ENCODE results near the gene MTR.
A peak's percentile ranks its signal among the peaks of the same experiment; 100 is the strongest.

MTR gene

DNA sequence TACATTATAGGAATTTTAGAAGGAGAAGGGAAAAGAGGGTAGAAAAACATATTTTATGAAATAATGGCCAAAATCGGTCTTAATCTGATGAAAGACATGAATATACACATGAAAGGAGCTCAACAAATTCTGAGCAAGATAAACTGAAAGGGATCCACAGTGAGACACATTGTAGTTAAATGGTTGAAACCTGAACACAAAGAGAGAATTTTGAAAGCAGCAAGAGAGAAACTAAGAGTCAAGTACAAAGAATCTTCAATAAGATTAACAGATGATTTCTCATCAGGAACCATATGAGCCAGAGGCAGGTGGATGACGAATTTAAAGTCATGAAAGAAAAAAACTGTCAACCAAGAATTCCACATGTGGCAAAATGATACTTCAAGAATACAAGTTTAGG lies 15.8 kb upstream of the MTR start:
- no peak for DNase-seq (ENCODE audit: low read depth)

- no peak for DNase-seq (ENCODE audit: low read depth)
These were observed 9.6 kb upstream of the MTR start for GRCh38 chr1:236785477-236785876.

DNA sequence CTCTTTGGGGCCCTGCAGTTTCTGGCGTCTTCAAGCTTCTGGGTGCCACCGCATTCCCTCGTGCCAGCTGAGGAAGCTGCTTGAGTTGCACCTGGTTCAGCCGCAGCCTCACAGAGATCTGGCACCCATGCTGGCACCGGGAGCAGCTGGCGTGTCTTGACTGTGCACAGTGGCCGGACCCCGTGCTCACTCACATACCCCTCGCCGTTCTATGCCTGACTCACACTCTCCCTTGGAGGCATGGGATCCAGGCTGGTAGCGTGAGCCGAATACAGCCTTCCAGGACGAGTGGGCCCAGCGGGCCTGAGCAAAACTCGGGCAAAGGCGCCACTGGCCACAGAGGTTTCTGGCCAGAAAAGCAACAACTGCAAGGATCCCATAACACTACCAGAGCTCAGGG lies 8.6 kb upstream of the MTR start:
- DNase-seq (ENCODE audit: low read depth): no peak

GRCh38 chr1:236794585-236795034 lies 482 bp upstream of the MTR start:
- DNase-seq (ENCODE audit: low read depth): no peak

- peak; percentile 76 for DNase-seq (ENCODE audit: low read depth)
These were observed 920 bp downstream of the MTR start for GRCh38 chr1:236795757-236796667.

- no peak for DNase-seq (ENCODE audit: low read depth)
These were observed 3.9 kb downstream of the MTR start for GRCh38 chr1:236799001-236799400.

DNA sequence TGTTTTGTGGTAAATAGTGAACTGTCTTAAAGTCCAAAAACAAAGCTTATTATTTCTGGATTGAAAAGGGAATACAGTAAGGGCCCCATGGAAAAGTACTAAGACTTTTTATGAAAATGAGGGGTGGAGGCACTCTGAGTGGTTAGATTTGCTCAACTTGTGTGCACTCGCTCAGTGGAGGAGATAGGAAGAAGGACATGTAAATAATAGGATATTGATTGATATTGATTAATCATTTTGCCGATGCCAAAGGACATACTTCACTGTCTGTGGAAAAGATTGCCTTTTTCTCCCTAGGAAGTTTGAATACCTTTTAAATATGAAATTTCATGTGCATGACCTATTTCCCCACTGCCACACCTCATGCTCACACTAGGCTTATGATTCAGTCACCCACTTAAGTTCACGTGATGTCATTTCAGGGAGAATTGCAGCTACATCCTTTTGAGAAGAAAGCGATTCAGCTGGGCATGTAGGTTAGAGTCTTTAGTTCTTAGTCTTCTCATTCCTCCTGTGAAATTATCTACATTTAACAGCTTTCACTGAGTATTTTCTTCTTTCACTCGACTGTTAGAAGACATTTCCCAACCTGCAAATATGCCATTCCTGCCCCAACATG lies 5.0 kb downstream of the MTR start:
- DNase-seq (ENCODE audit: low read depth): peak; percentile 55

- no peak for DNase-seq (ENCODE audit: low read depth)
These were observed 5.5 kb downstream of the MTR start for GRCh38 chr1:236800623-236801022.

DNA sequence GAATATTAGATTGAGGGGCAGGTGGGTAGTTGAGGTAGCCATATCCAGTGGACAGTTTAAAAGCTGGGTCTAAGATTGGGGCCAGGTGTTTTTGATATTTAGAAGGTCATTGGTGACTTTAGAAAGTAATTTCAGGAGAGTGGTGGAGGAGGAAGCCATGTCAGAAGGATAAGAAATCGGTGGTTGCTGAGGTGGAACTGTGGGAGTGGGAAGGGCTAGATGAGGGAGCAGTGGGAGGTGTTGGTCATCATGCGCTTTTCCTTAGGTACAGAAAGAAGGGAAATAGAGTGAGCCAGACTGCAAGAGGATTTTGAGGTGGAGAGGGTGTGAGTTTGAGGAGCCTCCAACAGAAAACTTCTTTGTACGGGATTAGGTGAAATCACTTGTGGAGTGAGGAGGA lies 7.2 kb downstream of the MTR start:
- DNase-seq (ENCODE audit: low read depth): no peak

- no peak for DNase-seq (ENCODE audit: low read depth)
These were observed 11.5 kb downstream of the MTR start for GRCh38 chr1:236806634-236807033.

GRCh38 chr1:236808005-236808404 lies 12.9 kb downstream of the MTR start:
- no peak for DNase-seq (ENCODE audit: low read depth)

GRCh38 chr1:236808564-236809130 lies 13.6 kb downstream of the MTR start:
- peak; percentile 70 for DNase-seq (ENCODE audit: low read depth)

DNA sequence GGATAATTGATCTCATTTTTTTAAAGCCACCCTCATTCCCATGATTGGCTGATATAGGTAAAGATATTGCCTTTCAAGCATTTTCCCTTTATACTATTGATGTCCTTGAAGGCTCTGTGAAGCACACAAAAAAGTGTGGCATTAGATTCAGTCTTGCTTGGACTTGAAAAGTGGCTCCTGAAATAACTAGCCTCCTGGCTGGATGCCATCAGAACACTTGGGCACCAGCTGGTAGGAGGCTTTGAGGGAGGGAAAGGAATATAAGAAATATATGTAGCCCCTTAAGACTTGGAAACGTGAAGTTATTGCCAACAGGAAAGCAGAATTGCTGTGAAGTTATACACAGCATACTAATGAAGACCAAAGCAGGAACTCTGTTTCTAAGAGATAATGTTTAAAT lies 14.1 kb downstream of the MTR start:
- DNase-seq (ENCODE audit: low read depth): peak; percentile 4

DNA sequence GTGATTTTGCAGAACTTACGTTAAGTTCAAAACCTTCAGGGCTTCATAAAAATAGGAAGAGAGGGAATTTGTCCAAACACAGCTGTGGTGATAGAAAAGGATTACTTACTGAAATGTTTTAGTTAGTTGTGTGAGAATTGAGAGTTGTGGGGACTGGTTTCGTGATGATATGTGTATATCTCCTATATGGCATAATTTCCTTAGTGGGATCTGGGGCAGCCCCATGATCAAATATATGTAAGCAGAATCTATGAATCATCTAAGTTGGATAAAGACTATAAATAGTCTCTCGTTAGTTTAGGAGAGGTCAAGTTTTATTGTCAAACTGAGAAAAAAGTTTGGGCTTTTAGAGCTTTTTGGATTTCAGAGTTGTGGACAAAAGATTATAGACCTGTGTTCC lies 14.9 kb downstream of the MTR start:
- DNase-seq (ENCODE audit: low read depth): peak; percentile 8

GRCh38 chr1:236812334-236813030 lies 17.4 kb downstream of the MTR start:
- no peak for DNase-seq (ENCODE audit: low read depth)

DNA sequence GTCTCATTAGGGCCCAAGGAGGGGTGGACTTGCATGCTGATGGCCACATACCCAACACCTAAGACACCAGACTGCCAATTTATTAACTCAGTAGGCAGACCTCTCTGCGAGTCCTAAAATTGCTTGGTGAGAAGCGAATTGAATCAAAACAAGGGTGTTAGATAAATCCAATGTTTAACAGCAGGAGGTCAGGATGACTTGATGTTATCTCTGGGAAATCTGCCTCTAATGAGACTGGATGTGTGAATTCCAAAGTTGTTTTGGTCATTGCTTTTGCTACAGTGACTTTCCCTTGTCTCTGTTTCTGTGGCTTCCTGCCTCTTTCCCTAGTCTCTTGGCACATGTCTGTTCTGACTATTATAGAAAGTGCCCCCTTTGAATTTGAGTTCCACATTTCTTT lies 20.8 kb downstream of the MTR start:
- no peak for DNase-seq (ENCODE audit: low read depth)

DNA sequence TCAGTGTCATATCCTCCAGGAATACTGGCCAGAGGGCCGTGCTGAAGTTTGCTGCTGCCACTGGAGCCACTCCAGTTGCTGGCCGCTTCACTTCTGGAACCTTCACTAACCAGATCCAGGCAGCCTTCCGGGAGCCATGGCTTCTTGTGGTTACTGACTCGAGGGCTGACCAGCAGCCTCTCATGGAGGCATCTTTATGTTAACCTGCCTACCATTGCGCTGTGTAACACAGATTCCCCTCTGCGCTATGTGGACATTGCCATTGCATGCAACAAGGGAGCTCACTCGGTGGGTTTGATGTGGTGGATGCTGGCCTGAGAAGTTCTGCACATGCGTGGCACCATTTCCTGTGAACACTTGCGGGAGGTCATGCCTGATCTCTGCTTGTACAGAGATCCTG lies 24.8 kb downstream of the MTR start:
- no peak for DNase-seq (ENCODE audit: low read depth)

GRCh38 chr1:236821091-236821627 lies 26.1 kb downstream of the MTR start:
- DNase-seq (ENCODE audit: low read depth): peak; percentile 11

GRCh38 chr1:236823559-236823958 lies 28.5 kb downstream of the MTR start:
- no peak for DNase-seq (ENCODE audit: low read depth)

- no peak for DNase-seq (ENCODE audit: low read depth)
These were observed 34.0 kb downstream of the MTR start for GRCh38 chr1:236829085-236829484.

- DNase-seq (ENCODE audit: low read depth): no peak
These were observed 35.0 kb downstream of the MTR start for GRCh38 chr1:236830116-236830515.

- no peak for DNase-seq (ENCODE audit: low read depth)
These were observed 35.5 kb downstream of the MTR start for GRCh38 chr1:236830560-236830959.

All from iris pigment epithelial cell (primary cell).